DND-41 (cell line): ENCODE measurements around the gene KLK3.

Source experiments
- CTCF ChIP-seq: IDR thresholded peaks from 2 replicates; pipeline ENCODE4 v1.5.1; 2012; ENCODE audit warnings: borderline replicate concordance, low read length, moderate library complexity, mild to moderate bottlenecking; ENCODE audit not compliant: poor library complexity, severe bottlenecking; ENCODE audit errors: extremely low read depth
- EZH2 ChIP-seq: IDR thresholded peaks from 3 replicates; pipeline ENCODE4 v1.6.1; 2012; ENCODE audit warnings: borderline replicate concordance, low read depth, mild to moderate bottlenecking, moderate library complexity, low read length, inconsistent platforms; ENCODE audit not compliant: severe bottlenecking

GRCh38 chr19:50873056-50873455 is 18.3 kb downstream of the KLK3 start, which contains the start of gene KLK2:
- TF ChIP-seq CTCF (no peak), EZH2 (no peak)
